ENCODE data around the gene USP9Y. TPM values are rescaled to one million over a fixed set of nuclear protein-coding genes. Genes with fewer than 3 reads are reported as not detected.

Gene USP9Y
- total RNA-seq, 1 donor from 2014 or later = not detected

DNA sequence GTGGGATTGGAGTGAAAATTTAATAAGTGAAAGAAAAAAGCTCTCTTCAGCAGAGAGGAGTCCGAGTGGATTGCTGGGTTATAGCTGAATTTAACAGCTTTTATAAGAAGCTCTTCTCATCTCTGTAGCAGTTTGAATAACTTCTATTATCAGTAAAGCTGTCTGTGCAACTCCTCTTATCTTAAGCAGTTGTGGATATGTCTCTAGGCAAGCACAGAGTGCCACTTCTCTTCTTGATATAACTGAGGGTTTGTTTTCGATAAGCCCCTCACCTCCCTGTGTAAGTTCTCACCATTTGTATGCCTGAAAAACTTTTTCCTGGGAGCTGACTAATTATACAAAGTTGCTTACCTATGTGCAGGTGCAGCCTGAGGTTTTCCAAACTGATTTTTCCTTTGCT is 43.1 kb downstream of the USP9Y start:
- Mint-ChIP-seq H3K4me1 (no peaks in the 10 kb centered on the region), H3K36me3 (no peaks in the 10 kb centered on the region), H3K4me3 (no peak overlapping the region), H3K27me3 (ENCODE audit: low read depth) (no peaks in the 10 kb centered on the region), H3K27ac (no peak overlapping the region), H3K9me3 (no peaks in the 10 kb centered on the region)
- DNase-seq (ENCODE audit: low spot score in 2 of 2, unreplicated experiment in 2 of 2) = no peak
- TF ChIP-seq, protein P1, sequence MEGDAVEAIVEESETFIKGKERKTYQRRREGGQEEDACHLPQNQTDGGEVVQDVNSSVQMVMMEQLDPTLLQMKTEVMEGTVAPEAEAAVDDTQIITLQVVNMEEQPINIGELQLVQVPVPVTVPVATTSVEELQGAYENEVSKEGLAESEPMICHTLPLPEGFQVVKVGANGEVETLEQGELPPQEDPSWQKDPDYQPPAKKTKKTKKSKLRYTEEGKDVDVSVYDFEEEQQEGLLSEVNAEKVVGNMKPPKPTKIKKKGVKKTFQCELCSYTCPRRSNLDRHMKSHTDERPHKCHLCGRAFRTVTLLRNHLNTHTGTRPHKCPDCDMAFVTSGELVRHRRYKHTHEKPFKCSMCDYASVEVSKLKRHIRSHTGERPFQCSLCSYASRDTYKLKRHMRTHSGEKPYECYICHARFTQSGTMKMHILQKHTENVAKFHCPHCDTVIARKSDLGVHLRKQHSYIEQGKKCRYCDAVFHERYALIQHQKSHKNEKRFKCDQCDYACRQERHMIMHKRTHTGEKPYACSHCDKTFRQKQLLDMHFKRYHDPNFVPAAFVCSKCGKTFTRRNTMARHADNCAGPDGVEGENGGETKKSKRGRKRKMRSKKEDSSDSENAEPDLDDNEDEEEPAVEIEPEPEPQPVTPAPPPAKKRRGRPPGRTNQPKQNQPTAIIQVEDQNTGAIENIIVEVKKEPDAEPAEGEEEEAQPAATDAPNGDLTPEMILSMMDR (IDR thresholded peaks at IDR 0.05; ENCODE audit: unreplicated experiment) = no peak

DNA sequence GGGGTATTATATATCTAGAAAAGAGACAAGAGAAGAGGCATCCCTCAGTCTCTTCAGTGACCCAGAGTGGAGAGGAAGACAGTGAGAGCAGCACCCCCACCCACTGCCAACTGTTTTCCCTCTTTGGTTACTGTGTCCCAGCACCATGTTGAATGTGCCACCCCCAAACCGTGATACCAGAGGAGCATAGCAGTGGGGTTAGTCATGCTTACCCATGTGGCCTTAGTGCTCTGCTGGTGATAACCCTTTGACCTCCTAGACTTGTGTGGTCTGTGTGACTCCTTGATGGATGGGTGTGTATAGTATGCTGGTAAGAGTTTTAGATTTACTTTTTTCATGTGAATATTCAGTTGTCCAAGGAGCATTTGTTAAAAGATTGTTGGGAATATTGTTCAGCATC is 48.3 kb downstream of the USP9Y start:
- DNase-seq (ENCODE audit: low spot score in 2 of 2, unreplicated experiment in 2 of 2) = no peak
- H3K27ac Mint-ChIP-seq = no peak overlapping the region
- no peaks in the 10 kb centered on the region for H3K9me3 Mint-ChIP-seq
- no peak overlapping the region for H3K4me3 Mint-ChIP-seq
- H3K4me1 Mint-ChIP-seq = no peaks in the 10 kb centered on the region
- TF ChIP-seq, protein P1 (IDR thresholded peaks at IDR 0.05; ENCODE audit: unreplicated experiment) = no peak
- H3K36me3 Mint-ChIP-seq = no peaks in the 10 kb centered on the region
- no peaks in the 10 kb centered on the region for H3K27me3 Mint-ChIP-seq (ENCODE audit: low read depth)

DNA sequence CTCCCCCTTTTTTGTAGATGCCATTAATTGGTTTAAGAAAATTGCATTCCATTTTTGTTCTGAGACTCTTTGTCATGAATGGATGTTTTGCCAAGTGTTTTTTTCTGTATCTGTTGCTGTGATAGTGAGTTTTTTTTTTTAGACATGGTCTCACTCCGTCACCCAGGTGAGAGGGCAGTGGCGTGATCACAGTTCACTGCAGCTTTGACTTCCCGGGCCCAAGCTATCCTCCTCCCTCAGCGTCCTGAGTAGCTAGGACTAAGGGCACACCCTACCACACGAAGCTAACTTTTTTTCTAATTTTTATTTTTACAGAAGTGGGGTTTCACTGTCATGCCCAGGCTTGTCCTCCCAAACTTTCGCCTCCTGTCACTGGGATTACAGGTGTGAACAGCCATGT is 51.8 kb downstream of the USP9Y start:
- no peak for DNase-seq (ENCODE audit: low spot score in 2 of 2, unreplicated experiment in 2 of 2)
- no peaks in the 10 kb centered on the region for H3K27me3 Mint-ChIP-seq (ENCODE audit: low read depth)
- no peaks in the 10 kb centered on the region for H3K4me1 Mint-ChIP-seq
- no peak overlapping the region for H3K27ac Mint-ChIP-seq
- no peaks in the 10 kb centered on the region for H3K9me3 Mint-ChIP-seq
- no peaks in the 10 kb centered on the region for H3K36me3 Mint-ChIP-seq
- TF ChIP-seq, protein P1 (IDR thresholded peaks at IDR 0.05; ENCODE audit: unreplicated experiment) = no peak
- H3K4me3 Mint-ChIP-seq = no peak overlapping the region

DNA sequence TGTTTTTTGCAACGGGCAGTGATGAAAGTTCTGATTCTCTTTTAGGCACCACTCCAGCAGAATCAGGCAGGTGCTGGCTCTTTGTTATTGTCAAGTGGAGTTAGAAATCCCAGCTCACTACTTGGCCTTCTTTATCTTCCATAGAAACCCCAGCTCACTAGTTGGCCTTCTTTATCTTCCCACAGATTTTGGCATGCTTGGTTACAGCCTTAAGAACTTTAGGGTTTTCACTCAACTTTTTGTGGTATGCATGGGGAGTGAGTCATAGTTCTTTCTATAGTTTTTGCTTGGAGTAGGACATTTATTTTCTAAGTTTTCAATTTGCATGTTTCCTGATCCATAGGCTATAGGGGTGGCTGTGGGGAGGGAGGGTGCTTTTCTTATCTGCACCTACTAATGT is 55.0 kb downstream of the USP9Y start:
- H3K27ac Mint-ChIP-seq = no peak overlapping the region
- no peaks in the 10 kb centered on the region for H3K27me3 Mint-ChIP-seq (ENCODE audit: low read depth)
- H3K4me3 Mint-ChIP-seq = no peak overlapping the region
- no peak for DNase-seq (ENCODE audit: low spot score in 2 of 2, unreplicated experiment in 2 of 2)
- no peaks in the 10 kb centered on the region for H3K9me3 Mint-ChIP-seq
- TF ChIP-seq, protein P1 (IDR thresholded peaks at IDR 0.05; ENCODE audit: unreplicated experiment) = no peak
- no peaks in the 10 kb centered on the region for H3K36me3 Mint-ChIP-seq
- no peaks in the 10 kb centered on the region for H3K4me1 Mint-ChIP-seq

DNA sequence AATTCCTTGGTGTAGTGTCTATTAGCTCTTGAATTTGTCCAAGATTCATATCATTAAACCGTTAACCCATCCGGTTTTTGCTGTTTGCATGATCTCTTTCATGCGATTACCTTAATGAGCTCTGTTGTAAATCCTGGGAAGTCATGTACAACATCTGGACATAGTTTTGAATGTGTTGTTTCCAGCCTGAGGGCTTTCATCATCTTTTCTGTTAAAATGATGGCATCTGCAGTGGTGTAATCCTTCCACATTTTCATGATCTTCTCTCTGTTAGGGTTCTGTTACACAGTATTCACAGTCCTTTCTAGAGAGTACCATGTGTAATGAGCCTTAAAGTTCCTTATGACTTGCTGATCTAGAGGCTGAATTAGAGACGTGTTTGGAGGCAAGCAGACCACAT is 64.9 kb downstream of the USP9Y start:
- H3K4me1 Mint-ChIP-seq = no peaks in the 10 kb centered on the region
- no peak overlapping the region for H3K4me3 Mint-ChIP-seq
- TF ChIP-seq, protein P1 (IDR thresholded peaks at IDR 0.05; ENCODE audit: unreplicated experiment) = no peak

DNA sequence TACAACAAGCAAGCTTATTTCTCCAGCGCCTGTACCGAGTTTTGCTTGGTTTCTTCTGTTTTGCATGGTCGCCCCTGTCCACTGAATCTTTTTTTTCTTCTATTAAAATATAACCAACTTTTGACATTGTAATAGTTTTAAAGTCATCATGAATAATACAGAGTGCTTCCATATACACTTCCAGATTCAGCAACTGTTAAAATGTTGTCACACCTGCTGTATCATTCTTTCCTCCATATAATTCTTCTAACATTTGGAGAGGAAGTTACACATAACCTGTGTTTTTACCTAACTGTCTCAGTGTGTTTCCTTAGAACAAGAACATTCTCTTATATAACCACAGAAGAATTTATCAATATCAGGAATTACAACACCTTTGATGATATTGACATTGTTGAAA is 83.5 kb downstream of the USP9Y start:
- TF ChIP-seq, protein P1 (IDR thresholded peaks at IDR 0.05; ENCODE audit: unreplicated experiment) = no peak
- Mint-ChIP-seq H3K36me3 (no peaks in the 10 kb centered on the region), H3K27ac (no peak overlapping the region), H3K9me3 (no peaks in the 10 kb centered on the region), H3K4me3 (no peak overlapping the region), H3K27me3 (ENCODE audit: low read depth) (no peaks in the 10 kb centered on the region), H3K4me1 (no peaks in the 10 kb centered on the region)
- no peak for DNase-seq (ENCODE audit: low spot score in 2 of 2, unreplicated experiment in 2 of 2)

More for the DNA sequence above, 64.9 kb downstream of the USP9Y start:
- H3K9me3 Mint-ChIP-seq = no peaks in the 10 kb centered on the region
- DNase-seq (ENCODE audit: low spot score in 2 of 2, unreplicated experiment in 2 of 2) = no peak
- H3K36me3 Mint-ChIP-seq = no peaks in the 10 kb centered on the region
- H3K27me3 Mint-ChIP-seq (ENCODE audit: low read depth) = no peaks in the 10 kb centered on the region
- no peak overlapping the region for H3K27ac Mint-ChIP-seq
